ENCODE results near the gene EDEM1.

Gene EDEM1

GRCh38 chr3:5198986-5199731 is 11.7 kb downstream of the EDEM1 start:
- DNase-seq (ENCODE audit: low read depth in 2 of 2): no peak

- DNase-seq (ENCODE audit: low read depth in 2 of 2): no peak
Measured at GRCh38 chr3:5201536-5201935, 14.0 kb downstream of the EDEM1 start.

GRCh38 chr3:5202222-5202621 is 14.7 kb downstream of the EDEM1 start:
- peak in 1 of 2 experiments; percentile 28 for DNase-seq (ENCODE audit: low read depth in 2 of 2)

GRCh38 chr3:5205165-5205941 is 17.8 kb downstream of the EDEM1 start:
- DNase-seq (ENCODE audit: low read depth in 2 of 2): no peak

- no peak for DNase-seq (ENCODE audit: low read depth in 2 of 2)
Measured at GRCh38 chr3:5210926-5211325, 23.4 kb downstream of the EDEM1 start.

GRCh38 chr3:5212628-5213573 is 25.4 kb downstream of the EDEM1 start:
- DNase-seq (ENCODE audit: low read depth in 2 of 2): no peak

- DNase-seq (ENCODE audit: low read depth in 2 of 2): no peak
Measured at GRCh38 chr3:5213574-5213966, 26.1 kb downstream of the EDEM1 start.

- no peak for DNase-seq (ENCODE audit: low read depth in 2 of 2)
Measured at GRCh38 chr3:5214352-5214751, 26.8 kb downstream of the EDEM1 start.

- no peak for DNase-seq (ENCODE audit: low read depth in 2 of 2)
Measured at GRCh38 chr3:5217824-5218595, 30.5 kb downstream of the EDEM1 start.

- DNase-seq (ENCODE audit: low read depth in 2 of 2): no peak
Measured at GRCh38 chr3:5218815-5219214, 31.3 kb downstream of the EDEM1 start.

GRCh38 chr3:5219216-5219615 is 31.7 kb downstream of the EDEM1 start:
- DNase-seq (ENCODE audit: low read depth in 2 of 2): no peak

- no peak for DNase-seq (ENCODE audit: low read depth in 2 of 2)
Measured at GRCh38 chr3:5220193-5220592, 32.7 kb downstream of the EDEM1 start.

GRCh38 chr3:5220667-5221431 is 33.3 kb downstream of the EDEM1 start:
- no peak for DNase-seq (ENCODE audit: low read depth in 2 of 2)

- DNase-seq (ENCODE audit: low read depth in 2 of 2): no peak
Measured at GRCh38 chr3:5221701-5222100, 34.2 kb downstream of the EDEM1 start.

- DNase-seq (ENCODE audit: low read depth in 2 of 2): no peak
Measured at GRCh38 chr3:5222283-5223005, 34.9 kb downstream of the EDEM1 start.

- peak in 1 of 2 experiments; percentile 22 for DNase-seq (ENCODE audit: low read depth in 2 of 2)
Measured at GRCh38 chr3:5226783-5227182, 39.3 kb downstream of the EDEM1 start.

- no peak for DNase-seq (ENCODE audit: low read depth in 2 of 2)
Measured at GRCh38 chr3:5227812-5228211, 40.3 kb downstream of the EDEM1 start.

- DNase-seq (ENCODE audit: low read depth in 2 of 2): no peak
Measured at GRCh38 chr3:5229414-5229813, 41.9 kb downstream of the EDEM1 start.

- no peak for DNase-seq (ENCODE audit: low read depth in 2 of 2)
Measured at GRCh38 chr3:5231074-5231473, 43.6 kb downstream of the EDEM1 start.

- DNase-seq (ENCODE audit: low read depth in 2 of 2): no peak
Measured at GRCh38 chr3:5231487-5231886, 44.0 kb downstream of the EDEM1 start.
